Lung (tissue), 14 donors: Measurements from ENCODE around the gene NPIPB6. TPM values are rescaled to one million over a fixed set of nuclear protein-coding genes. Genes with fewer than 3 reads are reported as not detected.
"Not testable (repeated sequence)": the region's sequence is repeated elsewhere in the genome, so short reads cannot be mapped to it uniquely, and the experiment has no call there.

Source experiments
- ATAC-seq: fragments of 200-7000 bp; cut with Tn5 transposase; one replicate; pipeline ENCODE4 v1.9.1; 2020; ENCODE audit warnings: moderate number of reproducible peaks; ENCODE audit not compliant: insufficient read depth, low FRiP score
- DNase-seq, 3 donors: peaks; one replicate each; pipeline ENCODE4 v3.0.0-alpha.2; 2013 to 2017
- H3K27ac ChIP-seq, 2 donors: one replicate each; pipeline ENCODE4 v1.5.1; 2013; ENCODE audit warnings: mild to moderate bottlenecking in 2 of 2, moderate library complexity in 2 of 2, control low read depth in 1 of 2, inconsistent platforms in 1 of 2, low read depth in 1 of 2, low read length in 1 of 2
- H3K27me3 ChIP-seq, 3 donors: one replicate each; pipeline ENCODE4 v1.5.1; 2013; ENCODE audit warnings: low read length in 2 of 3; ENCODE audit not compliant: control insufficient read depth in 3 of 3, insufficient read depth in 3 of 3
- H3K36me3 ChIP-seq, 4 donors: one replicate each; pipeline ENCODE4 v1.5.1; 2013; ENCODE audit warnings: low read length in 4 of 4, mild to moderate bottlenecking in 1 of 4, moderate library complexity in 1 of 4; ENCODE audit not compliant: control insufficient read depth in 4 of 4, insufficient read depth in 4 of 4
- H3K4me1 ChIP-seq, 5 donors: one replicate each; pipeline ENCODE4 v1.5.1; 2013; ENCODE audit warnings: low read length in 5 of 5, mild to moderate bottlenecking in 2 of 5, moderate library complexity in 1 of 5; ENCODE audit not compliant: control insufficient read depth in 5 of 5, insufficient read depth in 5 of 5
- H3K4me3 ChIP-seq: one replicate; pipeline ENCODE4 v1.5.1; 2013; ENCODE audit warnings: mild to moderate bottlenecking, control low read depth, moderate library complexity
- H3K9ac ChIP-seq, 2 donors: one replicate each; pipeline ENCODE4 v1.5.1; 2013; ENCODE audit warnings: low read length in 2 of 2, control low read depth in 1 of 2; ENCODE audit not compliant: insufficient read depth in 1 of 2
- H3K9me3 ChIP-seq, 4 donors: one replicate each; pipeline ENCODE4 v1.5.1; 2013; ENCODE audit warnings: low read length in 3 of 4, mild to moderate bottlenecking in 1 of 4, moderate library complexity in 1 of 4; ENCODE audit not compliant: control insufficient read depth in 4 of 4, insufficient read depth in 3 of 4
- WGBS, 2 donors: extraction: QIAGEN DNeasy Blood & Tissue Kit; methylation state at CpG; one replicate each; pipeline ENCODE4 v1.1.7; 2013; 5-methylcytosine and 5-hydroxymethylcytosine counted together
- long read RNA-seq, 5 donors: transcript quantifications; one replicate each; lab custom pipeline, GENCODE V29; 2026
- polyA plus RNA-seq, 2 donors: library from polyadenylated mRNA; stranded (reverse); fragments of 200-250 nt; gene quantifications; one replicate each; pipeline ENCODE4 v1.2.1, GENCODE V29; 2013
- total RNA-seq, 2 donors: library from RNA; depleted of rRNA in 1 of 2; stranded (reverse); fragments of >200 nt in 1 of 2; gene quantifications; one replicate each; pipeline ENCODE4 v1.2.1, GENCODE V29; 2014 to 2021
- donor health status: Bipolar disorder and iron deficiency.
- donor health status: healthy.
- donor health status: DM: yes; HTN: yes; CAD: no.

Gene NPIPB6
- total RNA-seq (1 to 10 TPM; 2.0 to 6.1 TPM), polyA plus RNA-seq (under 1 TPM; 0.14 to 0.87 TPM)
- long read RNA-seq, donor 1, result 0 reads
- long read RNA-seq, donor 2, result 0 reads
- long read RNA-seq, donor 3, result 0 reads
- long read RNA-seq, donor 4, result 0 reads
- long read RNA-seq, donor 5, result 0 reads

GRCh38 chr16:28363408-28363807, at the start of gene NPIPB6:
TSS of gene NPIPB6 (minus strand) at chr16:28363508. CDS start at chr16:28362822, 686 bp downstream.
- not testable (repeated sequence) for H3K4me1 ChIP-seq, DNase-seq, H3K9ac ChIP-seq, H3K36me3 ChIP-seq, H3K9me3 ChIP-seq, H3K27me3 ChIP-seq, H3K4me3 ChIP-seq, H3K27ac ChIP-seq, ATAC-seq
- WGBS, 2 donors, result no CpG with 5 or more reads among the region's 5 CpGs

- H3K27ac ChIP-seq, H3K27me3 ChIP-seq, H3K36me3 ChIP-seq, H3K4me1 ChIP-seq, DNase-seq, H3K9me3 ChIP-seq, H3K4me3 ChIP-seq: not testable (repeated sequence)
- peak within 1 kb of the TSS in 1 of 2 donors; percentile 42 for H3K9ac ChIP-seq
- WGBS, 2 donors, result no CpG with 5 or more reads among the region's 66 CpGs
- ATAC-seq, result peak; percentile 97
These were observed 40.1 kb upstream of the NPIPB6 start, which contains the start of gene EIF3CL for GRCh38 chr16:28403220-28404072. TSS of gene EIF3CL (minus strand) at chr16:28403841. CDS start at chr16:28403618, 223 bp downstream.

- no CpG with 5 or more reads among the region's 5 CpGs for WGBS, 2 donors
- H3K9me3 ChIP-seq, ATAC-seq: not testable (repeated sequence)
These were observed 28.7 kb upstream of the NPIPB6 start for GRCh38 chr16:28392054-28392453.

GRCh38 chr16:28382177-28382867, 19.0 kb upstream of the NPIPB6 start:
- H3K36me3 ChIP-seq, H3K27me3 ChIP-seq, H3K9me3 ChIP-seq, H3K9ac ChIP-seq, ATAC-seq, H3K27ac ChIP-seq, H3K4me1 ChIP-seq, H3K4me3 ChIP-seq, DNase-seq: not testable (repeated sequence)
- 88 to 90% methylated on average over 1 to 2 of the region's 10 CpGs for WGBS, 2 donors

More at GRCh38 chr16:28392054-28392453, 28.7 kb upstream of the NPIPB6 start:
- not testable (repeated sequence) for DNase-seq, H3K9ac ChIP-seq, H3K4me1 ChIP-seq, H3K27me3 ChIP-seq, H3K27ac ChIP-seq, H3K36me3 ChIP-seq, H3K4me3 ChIP-seq

- not testable (repeated sequence) for H3K27ac ChIP-seq, H3K27me3 ChIP-seq, H3K9ac ChIP-seq, ATAC-seq, H3K9me3 ChIP-seq, H3K36me3 ChIP-seq, DNase-seq, H3K4me1 ChIP-seq, H3K4me3 ChIP-seq
- 75 to 84% methylated on average over 4 to 5 of the region's 10 CpGs for WGBS, 2 donors
These were observed 14.5 kb upstream of the NPIPB6 start for GRCh38 chr16:28377822-28378221.

- H3K4me1 ChIP-seq, H3K36me3 ChIP-seq, H3K9me3 ChIP-seq, H3K4me3 ChIP-seq, H3K27ac ChIP-seq, H3K9ac ChIP-seq, ATAC-seq, H3K27me3 ChIP-seq, DNase-seq: not testable (repeated sequence)
- 98 to 100% methylated on average over 4 to 28 of the region's 38 CpGs for WGBS, 2 donors
These were observed 13.9 kb upstream of the NPIPB6 start for GRCh38 chr16:28377108-28377625.

GRCh38 chr16:28375115-28375514, 11.8 kb upstream of the NPIPB6 start:
- WGBS, 2 donors, result 11 to 16% methylated on average over 2 to 3 of the region's 8 CpGs
- not testable (repeated sequence) for H3K36me3 ChIP-seq, H3K27me3 ChIP-seq, H3K9ac ChIP-seq, H3K9me3 ChIP-seq, DNase-seq, H3K27ac ChIP-seq, H3K4me3 ChIP-seq, H3K4me1 ChIP-seq, ATAC-seq
